ENCODE data around the gene LMO7.

The LMO7 gene

DNA sequence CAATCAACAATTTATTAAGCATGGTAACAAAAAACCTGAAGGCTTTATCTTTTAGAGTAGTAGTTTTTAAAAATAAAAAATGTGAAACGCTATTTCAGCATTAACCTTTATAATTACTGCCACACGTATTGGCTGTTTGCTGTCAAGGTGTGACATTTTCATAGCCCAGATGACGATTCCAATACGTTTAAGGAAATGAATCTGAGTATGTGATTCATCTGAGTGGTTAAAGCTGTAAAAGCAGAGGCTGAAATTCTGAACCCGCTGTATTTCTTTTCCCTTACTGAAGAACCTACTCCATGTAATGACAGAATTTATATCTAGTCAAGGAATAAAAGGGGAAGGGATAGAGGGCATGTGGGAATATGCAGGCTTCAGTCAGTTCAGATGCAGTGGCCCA lies 166.0 kb downstream of the LMO7 start:
- Histone ChIP-seq H3K4me1 (ENCODE audit: control insufficient read depth in 5 of 5, insufficient read depth in 5 of 5, low read length in 5 of 5) (no peaks in the 10 kb centered on the region), H3K36me3 (ENCODE audit: control insufficient read depth in 5 of 5, insufficient read depth in 5 of 5, low read length in 5 of 5) (peaks cover 0 to 6% (median 2%) of the 10 kb centered on the region in 5 donors), H3K27me3 (ENCODE audit: control insufficient read depth in 5 of 5, insufficient read depth in 4 of 5, low read length in 5 of 5) (no peaks in the 10 kb centered on the region), H3K4me3 (ENCODE audit: low read depth in 1 of 5, low read length in 5 of 5) (no peak overlapping the region), H3K27ac (ENCODE audit: low read depth, low read length) (no peak overlapping the region), H3K9me3 (ENCODE audit: control insufficient read depth in 5 of 5, low read length in 5 of 5) (no peaks in the 10 kb centered on the region), H3K9ac (ENCODE audit: low read length in 5 of 5) (no peak overlapping the region)

DNA sequence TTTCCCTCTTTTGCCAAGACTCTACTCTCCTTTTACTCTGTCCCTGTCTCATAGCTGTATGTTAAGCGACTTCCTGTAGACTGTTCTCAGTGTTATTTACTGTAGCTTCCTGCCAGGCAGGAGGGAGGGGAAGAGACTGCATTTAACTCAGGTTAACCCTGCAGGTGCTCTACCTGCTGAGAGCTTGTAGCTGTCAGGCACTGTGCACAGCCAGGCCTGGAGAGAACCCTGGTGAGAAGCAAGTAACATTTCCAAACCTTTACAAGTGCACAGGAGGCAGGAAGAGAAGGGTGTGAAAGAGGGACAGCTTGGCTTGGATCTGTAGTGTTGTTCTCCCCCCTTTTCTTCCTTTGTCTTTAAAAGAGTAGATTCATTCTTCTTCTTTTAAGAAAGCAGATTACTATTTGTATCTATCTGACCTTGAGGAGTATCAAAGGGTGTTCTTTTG lies 167.1 kb downstream of the LMO7 start:
- no peaks in the 10 kb centered on the region for H3K27me3 ChIP-seq (ENCODE audit: control insufficient read depth in 5 of 5, insufficient read depth in 4 of 5, low read length in 5 of 5)
- H3K4me1 ChIP-seq (ENCODE audit: control insufficient read depth in 5 of 5, insufficient read depth in 5 of 5, low read length in 5 of 5) = no peaks in the 10 kb centered on the region
- H3K9ac ChIP-seq (ENCODE audit: low read length in 5 of 5) = no peak overlapping the region
- peaks cover 0 to 6% (median 2%) of the 10 kb centered on the region in 5 donors for H3K36me3 ChIP-seq (ENCODE audit: control insufficient read depth in 5 of 5, insufficient read depth in 5 of 5, low read length in 5 of 5)
- no peak overlapping the region for H3K27ac ChIP-seq (ENCODE audit: low read depth, low read length)
- H3K9me3 ChIP-seq (ENCODE audit: control insufficient read depth in 5 of 5, low read length in 5 of 5) = peaks cover 0 to 3% (median 0%) of the 10 kb centered on the region in 5 donors
- H3K4me3 ChIP-seq (ENCODE audit: low read depth in 1 of 5, low read length in 5 of 5) = no peak overlapping the region

DNA sequence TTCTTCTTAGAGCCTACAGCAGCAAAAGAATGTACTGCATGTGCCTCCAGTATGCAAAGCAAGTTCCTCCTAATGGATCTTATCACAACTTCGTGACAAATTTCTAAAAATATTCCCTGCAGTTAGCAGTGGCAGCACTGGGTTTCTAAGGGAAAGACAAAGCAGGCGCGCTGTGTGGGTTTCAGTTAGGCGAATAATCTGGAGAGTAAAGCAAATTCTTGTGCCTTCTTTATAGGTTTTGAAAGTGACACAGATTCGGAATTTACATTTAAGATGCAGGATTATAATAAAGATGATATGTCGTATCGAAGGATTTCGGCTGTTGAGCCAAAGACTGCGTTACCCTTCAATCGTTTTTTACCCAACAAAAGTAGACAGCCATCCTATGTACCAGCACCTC lies 167.9 kb downstream of the LMO7 start:
- Histone ChIP-seq H3K4me1 (ENCODE audit: control insufficient read depth in 5 of 5, insufficient read depth in 5 of 5, low read length in 5 of 5) (no peaks in the 10 kb centered on the region), H3K27me3 (ENCODE audit: control insufficient read depth in 5 of 5, insufficient read depth in 4 of 5, low read length in 5 of 5) (no peaks in the 10 kb centered on the region), H3K27ac (ENCODE audit: low read depth, low read length) (no peak overlapping the region), H3K36me3 (ENCODE audit: control insufficient read depth in 5 of 5, insufficient read depth in 5 of 5, low read length in 5 of 5) (peaks cover 0 to 5% (median 2%) of the 10 kb centered on the region in 5 donors), H3K9ac (ENCODE audit: low read length in 5 of 5) (no peak overlapping the region), H3K9me3 (ENCODE audit: control insufficient read depth in 5 of 5, low read length in 5 of 5) (peaks cover 0 to 4% (median 0%) of the 10 kb centered on the region in 5 donors), H3K4me3 (ENCODE audit: low read depth in 1 of 5, low read length in 5 of 5) (no peak overlapping the region)

DNA sequence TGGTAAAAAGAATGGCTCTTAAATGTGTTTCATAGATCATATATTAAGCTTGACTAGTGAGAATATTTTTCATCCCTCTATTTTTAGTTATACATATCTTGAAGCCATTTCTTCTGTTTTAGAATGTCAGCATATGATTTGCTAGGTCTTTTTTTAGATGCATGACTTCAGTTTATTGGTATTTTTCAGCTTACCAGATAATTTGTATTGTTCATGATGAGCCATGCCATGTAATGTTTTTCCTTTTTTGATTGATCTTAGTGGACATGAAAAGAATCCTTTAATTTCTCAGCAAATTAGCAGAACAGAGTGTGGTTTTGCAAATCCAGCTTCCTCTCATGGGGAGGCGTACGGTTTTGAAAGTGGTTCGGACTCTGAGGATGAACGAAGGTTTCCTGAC lies 168.5 kb downstream of the LMO7 start:
- Histone ChIP-seq H3K4me3 (ENCODE audit: low read depth in 1 of 5, low read length in 5 of 5) (no peak overlapping the region), H3K27ac (ENCODE audit: low read depth, low read length) (no peak overlapping the region), H3K9ac (ENCODE audit: low read length in 5 of 5) (no peak overlapping the region), H3K9me3 (ENCODE audit: control insufficient read depth in 5 of 5, low read length in 5 of 5) (peaks cover 0 to 4% (median 0%) of the 10 kb centered on the region in 5 donors), H3K27me3 (ENCODE audit: control insufficient read depth in 5 of 5, insufficient read depth in 4 of 5, low read length in 5 of 5) (no peaks in the 10 kb centered on the region), H3K4me1 (ENCODE audit: control insufficient read depth in 5 of 5, insufficient read depth in 5 of 5, low read length in 5 of 5) (no peaks in the 10 kb centered on the region), H3K36me3 (ENCODE audit: control insufficient read depth in 5 of 5, insufficient read depth in 5 of 5, low read length in 5 of 5) (peaks cover 0 to 5% (median 2%) of the 10 kb centered on the region in 5 donors)

DNA sequence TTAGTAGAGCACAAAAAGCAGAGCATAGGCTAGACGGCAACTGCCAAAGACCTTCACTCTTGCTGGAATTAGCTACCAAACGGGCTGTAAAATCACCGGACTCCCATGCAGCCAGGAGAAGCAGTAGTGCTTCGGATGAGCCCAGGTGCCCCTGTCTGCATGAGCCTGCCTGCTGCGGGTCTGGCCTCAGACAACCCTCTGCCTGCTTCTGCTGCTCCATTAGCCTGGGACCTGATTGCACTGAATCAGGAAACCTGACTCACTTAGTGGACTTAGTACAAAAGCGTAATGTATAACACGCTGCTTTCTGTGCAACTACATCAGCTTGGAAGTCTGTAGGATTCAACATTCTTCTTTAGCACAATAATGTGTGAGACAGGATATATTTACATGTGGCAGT lies 170.0 kb downstream of the LMO7 start:
- Histone ChIP-seq H3K4me1 (ENCODE audit: control insufficient read depth in 5 of 5, insufficient read depth in 5 of 5, low read length in 5 of 5) (no peaks in the 10 kb centered on the region), H3K9ac (ENCODE audit: low read length in 5 of 5) (no peak overlapping the region), H3K36me3 (ENCODE audit: control insufficient read depth in 5 of 5, insufficient read depth in 5 of 5, low read length in 5 of 5) (peaks cover 0 to 5% (median 2%) of the 10 kb centered on the region in 5 donors), H3K27ac (ENCODE audit: low read depth, low read length) (no peak overlapping the region), H3K9me3 (ENCODE audit: control insufficient read depth in 5 of 5, low read length in 5 of 5) (peaks cover 0 to 4% (median 0%) of the 10 kb centered on the region in 5 donors), H3K4me3 (ENCODE audit: low read depth in 1 of 5, low read length in 5 of 5) (no peak overlapping the region), H3K27me3 (ENCODE audit: control insufficient read depth in 5 of 5, insufficient read depth in 4 of 5, low read length in 5 of 5) (no peaks in the 10 kb centered on the region)

GRCh38 chr13:75811361-75811760 lies 175.2 kb downstream of the LMO7 start:
- H3K4me3 ChIP-seq (ENCODE audit: low read depth in 1 of 5, low read length in 5 of 5) = no peak overlapping the region
- H3K9ac ChIP-seq (ENCODE audit: low read length in 5 of 5) = no peak overlapping the region
- no peaks in the 10 kb centered on the region for H3K27me3 ChIP-seq (ENCODE audit: control insufficient read depth in 5 of 5, insufficient read depth in 4 of 5, low read length in 5 of 5)
- no peak overlapping the region for H3K27ac ChIP-seq (ENCODE audit: low read depth, low read length)
- H3K36me3 ChIP-seq (ENCODE audit: control insufficient read depth in 5 of 5, insufficient read depth in 5 of 5, low read length in 5 of 5) = no peaks in the 10 kb centered on the region
- no peaks in the 10 kb centered on the region for H3K4me1 ChIP-seq (ENCODE audit: control insufficient read depth in 5 of 5, insufficient read depth in 5 of 5, low read length in 5 of 5)
- peaks cover 0 to 4% (median 0%) of the 10 kb centered on the region in 5 donors for H3K9me3 ChIP-seq (ENCODE audit: control insufficient read depth in 5 of 5, low read length in 5 of 5)

DNA sequence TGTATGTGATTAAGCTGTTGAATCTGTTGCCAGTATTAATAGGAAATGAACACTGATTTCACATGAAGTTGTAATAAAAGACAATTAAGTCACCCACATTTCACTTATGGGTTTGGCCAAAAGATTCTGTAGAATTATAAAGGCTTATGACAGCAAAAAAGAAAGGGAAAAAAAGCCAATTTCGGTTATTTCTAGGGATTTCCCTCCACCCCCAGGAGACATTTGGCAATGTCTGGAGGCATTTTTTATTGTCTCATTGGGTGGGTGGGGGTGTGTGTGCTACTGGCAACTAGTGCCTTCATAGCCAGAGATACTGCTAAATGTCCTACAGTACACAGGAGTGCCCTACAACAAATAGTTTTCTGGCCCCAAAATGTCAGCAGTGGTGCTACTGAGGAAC lies 175.7 kb downstream of the LMO7 start:
- H3K9ac ChIP-seq (ENCODE audit: low read length in 5 of 5) = no peak overlapping the region
- H3K27ac ChIP-seq (ENCODE audit: low read depth, low read length) = no peak overlapping the region
- H3K27me3 ChIP-seq (ENCODE audit: control insufficient read depth in 5 of 5, insufficient read depth in 4 of 5, low read length in 5 of 5) = no peaks in the 10 kb centered on the region
- H3K4me3 ChIP-seq (ENCODE audit: low read depth in 1 of 5, low read length in 5 of 5) = no peak overlapping the region
- peaks cover 0 to 4% (median 0%) of the 10 kb centered on the region in 5 donors for H3K9me3 ChIP-seq (ENCODE audit: control insufficient read depth in 5 of 5, low read length in 5 of 5)
- no peaks in the 10 kb centered on the region for H3K36me3 ChIP-seq (ENCODE audit: control insufficient read depth in 5 of 5, insufficient read depth in 5 of 5, low read length in 5 of 5)
- no peaks in the 10 kb centered on the region for H3K4me1 ChIP-seq (ENCODE audit: control insufficient read depth in 5 of 5, insufficient read depth in 5 of 5, low read length in 5 of 5)

GRCh38 chr13:75812751-75813181 lies 176.6 kb downstream of the LMO7 start:
- no peak overlapping the region for H3K4me3 ChIP-seq (ENCODE audit: low read depth in 1 of 5, low read length in 5 of 5)
- no peaks in the 10 kb centered on the region for H3K27me3 ChIP-seq (ENCODE audit: control insufficient read depth in 5 of 5, insufficient read depth in 4 of 5, low read length in 5 of 5)
- no peaks in the 10 kb centered on the region for H3K4me1 ChIP-seq (ENCODE audit: control insufficient read depth in 5 of 5, insufficient read depth in 5 of 5, low read length in 5 of 5)
- H3K9ac ChIP-seq (ENCODE audit: low read length in 5 of 5) = no peak overlapping the region
- H3K9me3 ChIP-seq (ENCODE audit: control insufficient read depth in 5 of 5, low read length in 5 of 5) = peaks cover 0 to 4% (median 0%) of the 10 kb centered on the region in 5 donors
- H3K27ac ChIP-seq (ENCODE audit: low read depth, low read length) = no peak overlapping the region
- no peaks in the 10 kb centered on the region for H3K36me3 ChIP-seq (ENCODE audit: control insufficient read depth in 5 of 5, insufficient read depth in 5 of 5, low read length in 5 of 5)

DNA sequence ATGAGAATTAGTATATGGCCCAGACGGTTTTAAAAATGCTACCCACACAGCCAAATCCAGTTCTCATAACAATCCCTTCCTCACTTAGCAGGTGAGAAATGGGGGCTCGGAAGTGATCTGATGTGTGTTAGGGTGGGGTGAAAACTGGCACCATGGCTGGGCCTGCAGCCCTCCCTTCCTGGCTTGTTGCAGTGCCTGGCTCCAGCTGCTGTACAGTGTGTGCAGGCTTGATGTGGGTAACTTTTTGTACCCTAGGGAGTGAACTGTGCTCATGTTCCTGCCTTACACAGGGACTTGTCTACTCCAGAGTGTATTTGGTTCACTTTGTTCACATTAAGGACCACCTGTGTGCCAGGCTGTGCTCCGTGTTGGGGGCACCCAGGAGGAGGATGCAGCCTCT lies 177.2 kb downstream of the LMO7 start:
- no peak overlapping the region for H3K27ac ChIP-seq (ENCODE audit: low read depth, low read length)
- H3K4me1 ChIP-seq (ENCODE audit: control insufficient read depth in 5 of 5, insufficient read depth in 5 of 5, low read length in 5 of 5) = no peaks in the 10 kb centered on the region
- no peaks in the 10 kb centered on the region for H3K36me3 ChIP-seq (ENCODE audit: control insufficient read depth in 5 of 5, insufficient read depth in 5 of 5, low read length in 5 of 5)
- H3K4me3 ChIP-seq (ENCODE audit: low read depth in 1 of 5, low read length in 5 of 5) = no peak overlapping the region
- H3K9ac ChIP-seq (ENCODE audit: low read length in 5 of 5) = no peak overlapping the region
- no peaks in the 10 kb centered on the region for H3K27me3 ChIP-seq (ENCODE audit: control insufficient read depth in 5 of 5, insufficient read depth in 4 of 5, low read length in 5 of 5)
- H3K9me3 ChIP-seq (ENCODE audit: control insufficient read depth in 5 of 5, low read length in 5 of 5) = peaks cover 0 to under 1% (median 0%) of the 10 kb centered on the region in 5 donors

- no peak overlapping the region for H3K4me3 ChIP-seq (ENCODE audit: low read depth in 1 of 5, low read length in 5 of 5)
- H3K36me3 ChIP-seq (ENCODE audit: control insufficient read depth in 5 of 5, insufficient read depth in 5 of 5, low read length in 5 of 5) = peaks cover 0 to 15% (median 0%) of the 10 kb centered on the region in 5 donors
Observed at GRCh38 chr13:75818179-75818967, 182.2 kb downstream of the LMO7 start.

More at GRCh38 chr13:75818179-75818967, 182.2 kb downstream of the LMO7 start:
- no peak overlapping the region for H3K9ac ChIP-seq (ENCODE audit: low read length in 5 of 5)
- H3K9me3 ChIP-seq (ENCODE audit: control insufficient read depth in 5 of 5, low read length in 5 of 5) = no peaks in the 10 kb centered on the region
- H3K27ac ChIP-seq (ENCODE audit: low read depth, low read length) = no peak overlapping the region
- H3K27me3 ChIP-seq (ENCODE audit: control insufficient read depth in 5 of 5, insufficient read depth in 4 of 5, low read length in 5 of 5) = no peaks in the 10 kb centered on the region
- H3K4me1 ChIP-seq (ENCODE audit: control insufficient read depth in 5 of 5, insufficient read depth in 5 of 5, low read length in 5 of 5) = no peaks in the 10 kb centered on the region

All from subcutaneous abdominal adipose tissue (tissue), 5 donors.